Keratinocyte (primary cell): Measurements from ENCODE around the gene IGFBP5.

Source experiments
- CTCF ChIP-seq, 3 experiments: IDR thresholded peaks in 1 of 3; conservative IDR thresholded peaks in 1 of 3; optimal IDR thresholded peaks in 1 of 3; 2 replicates in 2 of 3; 3 replicates in 1 of 3; pipeline versions ENCODE3 to v1.5.1; 2011; ENCODE audit warnings: low read length in 3 of 3, mild to moderate bottlenecking in 3 of 3, moderate library complexity in 2 of 3, control low read depth in 1 of 3, inconsistent platforms in 1 of 3; ENCODE audit not compliant: insufficient read depth in 2 of 3; ENCODE audit errors: extremely low read depth in 1 of 3
- EZH2 ChIP-seq: IDR thresholded peaks from one replicate; pipeline ENCODE4 v1.6.1; 2012; ENCODE audit warnings: inconsistent platforms, mild to moderate bottlenecking, low read length, moderate library complexity

- TF ChIP-seq CTCF (optimal IDR thresholded peaks at IDR 0.05 in 1 of 3, IDR thresholded peaks at IDR 0.05 in 1 of 3, conservative IDR thresholded peaks at IDR 0.05 in 1 of 3; ENCODE audit: extremely low read depth in 1 of 3, insufficient read depth in 2 of 3, low read length in 3 of 3) (no peak), EZH2 (no peak)
Measured at GRCh38 chr2:216644842-216645635, 50.3 kb downstream of the IGFBP5 start.
